Measurements from ENCODE around the gene C14orf132. TPM values are rescaled to one million over a fixed set of nuclear protein-coding genes. Genes with fewer than 3 reads are reported as not detected.

C14orf132 gene
- total RNA-seq, 4 donors from 2014 or later, result 28.3 to 78.3 (median 59.2) TPM

- TF ChIP-seq POLR2AphosphoS5 (IDR thresholded peaks at IDR 0.05) (no peak), POLR2A (IDR thresholded peaks at IDR 0.05; ENCODE audit: low read depth) (no peak), EP300 (IDR thresholded peaks at IDR 0.05) (no peak)
- no peak for DNase-seq (ENCODE audit: extremely low spot score)
- Histone ChIP-seq H3K36me3 (peaks cover 0 to 5% (median 0%) of the 10 kb centered on the region in 4 donors), H3K4me3 (no peak overlapping the region), H3K27ac (replicated peaks in 1 of 4) (no peak overlapping the region), H3K27me3 (no peaks in the 10 kb centered on the region), H3K9me3 (no peaks in the 10 kb centered on the region), H3K4me1 (peaks cover 0 to 10% (median 0%) of the 10 kb centered on the region in 4 donors)
- intact Hi-C loops (cut with DNase I), result no loop called here
- WGBS, result 76% methylated on average over 10 of the region's 11 CpGs
Measured at GRCh38 chr14:96077983-96078624, 38.9 kb downstream of the C14orf132 start.

- TF ChIP-seq EP300 (IDR thresholded peaks at IDR 0.05) (no peak), POLR2A (IDR thresholded peaks at IDR 0.05; ENCODE audit: low read depth) (no peak), CTCF (IDR thresholded peaks at IDR 0.05) (no peak)
- Histone ChIP-seq H3K9me3 (no peaks in the 10 kb centered on the region), H3K36me3 (peaks cover 0 to 5% (median 0%) of the 10 kb centered on the region in 4 donors), H3K27me3 (no peaks in the 10 kb centered on the region), H3K27ac (replicated peaks in 1 of 4) (no peak overlapping the region), H3K4me1 (peaks cover 0 to 10% (median 0%) of the 10 kb centered on the region in 4 donors), H3K4me3 (no peak overlapping the region)
- intact Hi-C loops (cut with DNase I), result no loop called here
- DNase-seq (ENCODE audit: extremely low spot score), result no peak
- WGBS, result 91% methylated on average over 6 of the region's 6 CpGs
Measured at GRCh38 chr14:96078625-96079016, 39.5 kb downstream of the C14orf132 start.

- intact Hi-C loops (cut with DNase I), result no loop called here
- no peaks in the 10 kb centered on the region for H3K9me3 ChIP-seq
- H3K4me1 ChIP-seq, result peaks cover 0 to 10% (median 0%) of the 10 kb centered on the region in 4 donors
- WGBS, result 85% methylated on average over 8 of the region's 8 CpGs
- H3K36me3 ChIP-seq, result peaks cover 0 to 5% (median 0%) of the 10 kb centered on the region in 4 donors
- TF ChIP-seq CTCF (IDR thresholded peaks at IDR 0.05) (no peak), EP300 (IDR thresholded peaks at IDR 0.05) (no peak), POLR2A (IDR thresholded peaks at IDR 0.05; ENCODE audit: low read depth) (no peak), POLR2AphosphoS5 (IDR thresholded peaks at IDR 0.05) (no peak)
- H3K27me3 ChIP-seq, result no peaks in the 10 kb centered on the region
- DNase-seq (ENCODE audit: extremely low spot score), result no peak
- no peak overlapping the region for H3K27ac ChIP-seq (replicated peaks in 1 of 4)
- H3K4me3 ChIP-seq, result no peak overlapping the region
Measured at GRCh38 chr14:96079066-96079465, 39.9 kb downstream of the C14orf132 start.

- Histone ChIP-seq H3K27ac (replicated peaks in 1 of 4) (no peak overlapping the region), H3K27me3 (no peaks in the 10 kb centered on the region), H3K4me1 (peaks cover 0 to 10% (median 0%) of the 10 kb centered on the region in 4 donors), H3K9me3 (no peaks in the 10 kb centered on the region), H3K36me3 (peaks cover 0 to 5% (median 0%) of the 10 kb centered on the region in 4 donors), H3K4me3 (no peak overlapping the region)
- 86% methylated on average over 10 of the region's 10 CpGs for WGBS
- TF ChIP-seq EP300 (IDR thresholded peaks at IDR 0.05) (no peak), POLR2AphosphoS5 (IDR thresholded peaks at IDR 0.05) (no peak), CTCF (IDR thresholded peaks at IDR 0.05) (no peak)
- intact Hi-C loops (cut with DNase I), result no loop called here
- DNase-seq (ENCODE audit: extremely low spot score), result no peak
Measured at GRCh38 chr14:96080571-96080970, 41.4 kb downstream of the C14orf132 start.

GRCh38 chr14:96081224-96081623 lies 42.1 kb downstream of the C14orf132 start:
- WGBS, result 97% methylated on average over 6 of the region's 6 CpGs
- peaks cover 0 to 7% (median 0%) of the 10 kb centered on the region in 4 donors for H3K36me3 ChIP-seq
- intact Hi-C loops (cut with DNase I), result no loop called here
- no peak overlapping the region for H3K27ac ChIP-seq (replicated peaks in 1 of 4)
- no peak overlapping the region for H3K4me3 ChIP-seq
- TF ChIP-seq EP300 (IDR thresholded peaks at IDR 0.05), result no peak
- no peak for TF ChIP-seq POLR2A (IDR thresholded peaks at IDR 0.05; ENCODE audit: low read depth)
- no peak for TF ChIP-seq CTCF (IDR thresholded peaks at IDR 0.05)
- TF ChIP-seq POLR2AphosphoS5 (IDR thresholded peaks at IDR 0.05), result no peak
- no peaks in the 10 kb centered on the region for H3K9me3 ChIP-seq
- H3K4me1 ChIP-seq, result peaks cover 0 to 10% (median 0%) of the 10 kb centered on the region in 4 donors
- no peak for DNase-seq (ENCODE audit: extremely low spot score)
- no peaks in the 10 kb centered on the region for H3K27me3 ChIP-seq

Data from esophagus muscularis mucosa (tissue), 4 donors.